Pancreas (tissue), 10 donors: ENCODE results near the gene PAPPA. TPM values are rescaled to one million over a fixed set of nuclear protein-coding genes. Genes with fewer than 3 reads are reported as not detected.

Source experiments
- ATAC-seq, 4 donors: fragments of 200-7000 bp; cut with Tn5 transposase; one replicate each; pipeline versions ENCODE4 v1.8.0 to v1.9.1; 2020; ENCODE audit warnings: mild to moderate bottlenecking in 4 of 4, moderate library complexity in 4 of 4
- DNase-seq, 6 donors: peaks; one replicate each; pipeline ENCODE4 v3.0.0-alpha.2; 2020
- FAIRE-seq: peaks from 2 replicates; lab custom pipeline; 2012; peaks lifted over from hg19 to GRCh38; lab: Jason Lieb, UNC
- H3K27ac ChIP-seq, 4 donors: fragments of 200-600 bp; sonication (generic); 1 replicate in 3 of 4; 2 replicates in 1 of 4; pipeline versions ENCODE4 v1.5.0 to v1.8.0; 2020
- H3K27me3 ChIP-seq, 4 donors: fragments of 200-600 bp; one replicate each; pipeline ENCODE4 v1.8.0; 2021
- H3K36me3 ChIP-seq, 3 donors: fragments of 200-600 bp; sonication (generic) in 1 of 3; one replicate each; pipeline versions ENCODE4 v1.5.0 to v1.8.0; 2020 to 2021
- H3K4me1 ChIP-seq, 3 donors: fragments of 200-600 bp; one replicate each; pipeline ENCODE4 v1.8.0; 2021
- H3K4me3 ChIP-seq, 4 donors: fragments of 200-600 bp; sonication (generic) in 2 of 4; one replicate each; pipeline versions ENCODE4 v1.5.0 to v1.8.0; 2020 to 2021
- H3K9me3 ChIP-seq, 4 donors: fragments of 200-600 bp; one replicate each; pipeline ENCODE4 v1.8.0; 2021
- CTCF ChIP-seq, 4 donors: fragments of 200-600 bp; sonication (generic) in 3 of 4; IDR thresholded peaks; one replicate each; pipeline versions ENCODE4 v1.5.0 to v1.8.0; 2021; ENCODE audit warnings: antibody characterized with exemption in 4 of 4
- WGBS, 2 donors: extraction: QIAGEN DNeasy Blood & Tissue Kit; methylation state at CpG; one replicate each; pipeline ENCODE4 v1.1.7; 2013; 5-methylcytosine and 5-hydroxymethylcytosine counted together
- intact Hi-C, 3 donors: fragments of 100-400 bp; cut with DNase I; formaldehyde crosslinking; loops; one replicate each; pipeline versions ENCODE4 v1.11.1 to v1.14.2; 2022
- polyA plus RNA-seq, 2 donors: library from polyadenylated mRNA; stranded (reverse); fragments of 200-250 nt; gene quantifications; one replicate each; pipeline ENCODE4 v1.2.3, GENCODE V29; 2013
- total RNA-seq, 6 donors: library from RNA; stranded (reverse); fragmentation: NEBNext Ultra II Directional in 4 of 6; extraction: Animal tissue kit (Norgen Biotek cat#: 25700) in 4 of 6; gene quantifications; one replicate each; pipeline versions ENCODE4 v1.2.1 to v1.2.4, GENCODE V29; 2021 to 2023
- donor health status: healthy with polysubstance abuse.
- donor health status: DM: no; HTN: no; CAD: no; lungs with moderate emphysema.
- donor health status: DM: no; HTN: no; CAD: no.
- donor health status: control.
- donor health status: control.
- donor health status: Bipolar disorder and iron deficiency.
- donor health status: DM: yes; HTN: yes; CAD: no.
- donor health status: DM: no; HTN: no; CAD: no.
- donor health status: DM: no; HTN: no; CAD: no.
- donor health status: DM: yes; HTN: yes; CAD: no.

PAPPA gene
- total and polyA plus RNA-seq, 8 donors, result 0.11 to 3.4 (median 0.76) TPM

- Histone ChIP-seq H3K27ac (no peak overlapping the region), H3K4me1 (no peaks in the 10 kb centered on the region), H3K27me3 (no peaks in the 10 kb centered on the region), H3K36me3 (no peaks in the 10 kb centered on the region), H3K9me3 (no peaks in the 10 kb centered on the region), H3K4me3 (no peak overlapping the region)
- FAIRE-seq (no peak), ATAC-seq (no peak), DNase-seq (no peak)
- intact Hi-C loops, result no loop called here
- WGBS, 2 donors, result 64 to 67% methylated on average over 2 of the region's 2 CpGs
- TF ChIP-seq CTCF (IDR thresholded peaks at IDR 0.05), result no peak
These were observed 94.3 kb downstream of the PAPPA start for GRCh38 chr9:116247791-116248374.

GRCh38 chr9:116250891-116251290 is 97.3 kb downstream of the PAPPA start:
- Histone ChIP-seq H3K27ac (no peak overlapping the region), H3K27me3 (no peaks in the 10 kb centered on the region), H3K4me1 (no peaks in the 10 kb centered on the region), H3K36me3 (no peaks in the 10 kb centered on the region), H3K9me3 (no peaks in the 10 kb centered on the region), H3K4me3 (no peak overlapping the region)
- no peak for DNase-seq
- 75 to 77% methylated on average over 4 of the region's 4 CpGs for WGBS, 2 donors
- no peak for TF ChIP-seq CTCF (IDR thresholded peaks at IDR 0.05)
- no peak for FAIRE-seq
- intact Hi-C loops, result no loop called here
- no peak for ATAC-seq

- H3K27ac ChIP-seq, result no peak overlapping the region
- TF ChIP-seq CTCF (IDR thresholded peaks at IDR 0.05), result no peak
- no peaks in the 10 kb centered on the region for H3K4me1 ChIP-seq
- no peaks in the 10 kb centered on the region for H3K9me3 ChIP-seq
- DNase-seq (no peak), ATAC-seq (no peak), FAIRE-seq (no peak)
- no peaks in the 10 kb centered on the region for H3K36me3 ChIP-seq
- intact Hi-C loops, result no loop called here
- H3K27me3 ChIP-seq, result no peaks in the 10 kb centered on the region
- H3K4me3 ChIP-seq, result no peak overlapping the region
- 48 to 52% methylated on average over 5 of the region's 5 CpGs for WGBS, 2 donors
These were observed 97.8 kb downstream of the PAPPA start for GRCh38 chr9:116251366-116251765.

- no peak overlapping the region for H3K4me3 ChIP-seq
- WGBS, 2 donors, result 73 to 77% methylated on average over 2 of the region's 2 CpGs
- H3K27me3 ChIP-seq, result no peaks in the 10 kb centered on the region
- no peaks in the 10 kb centered on the region for H3K9me3 ChIP-seq
- H3K36me3 ChIP-seq, result no peaks in the 10 kb centered on the region
- H3K27ac ChIP-seq, result no peak overlapping the region
- intact Hi-C loops, result no loop called here
- DNase-seq (no peak), ATAC-seq (no peak), FAIRE-seq (no peak)
- no peaks in the 10 kb centered on the region for H3K4me1 ChIP-seq
- no peak for TF ChIP-seq CTCF (IDR thresholded peaks at IDR 0.05)
These were observed 106.9 kb downstream of the PAPPA start for GRCh38 chr9:116260531-116260930.

- ATAC-seq (no peak), FAIRE-seq (no peak), DNase-seq (no peak)
- intact Hi-C loops, result no loop called here
- no peak overlapping the region for H3K4me3 ChIP-seq
- no peaks in the 10 kb centered on the region for H3K4me1 ChIP-seq
- 63 to 75% methylated on average over 5 of the region's 5 CpGs for WGBS, 2 donors
- no peaks in the 10 kb centered on the region for H3K27me3 ChIP-seq
- no peak overlapping the region for H3K27ac ChIP-seq
- no peaks in the 10 kb centered on the region for H3K9me3 ChIP-seq
- H3K36me3 ChIP-seq, result no peaks in the 10 kb centered on the region
- TF ChIP-seq CTCF (IDR thresholded peaks at IDR 0.05), result no peak
These were observed 108.9 kb downstream of the PAPPA start for GRCh38 chr9:116262448-116262847.
